ENCODE measurements around the gene SLC39A2. TPM values are rescaled to one million over a fixed set of nuclear protein-coding genes. Genes with fewer than 3 reads are reported as not detected.

SLC39A2 gene
- total RNA-seq, 2 donors from 2014 or later = not detected

DNA sequence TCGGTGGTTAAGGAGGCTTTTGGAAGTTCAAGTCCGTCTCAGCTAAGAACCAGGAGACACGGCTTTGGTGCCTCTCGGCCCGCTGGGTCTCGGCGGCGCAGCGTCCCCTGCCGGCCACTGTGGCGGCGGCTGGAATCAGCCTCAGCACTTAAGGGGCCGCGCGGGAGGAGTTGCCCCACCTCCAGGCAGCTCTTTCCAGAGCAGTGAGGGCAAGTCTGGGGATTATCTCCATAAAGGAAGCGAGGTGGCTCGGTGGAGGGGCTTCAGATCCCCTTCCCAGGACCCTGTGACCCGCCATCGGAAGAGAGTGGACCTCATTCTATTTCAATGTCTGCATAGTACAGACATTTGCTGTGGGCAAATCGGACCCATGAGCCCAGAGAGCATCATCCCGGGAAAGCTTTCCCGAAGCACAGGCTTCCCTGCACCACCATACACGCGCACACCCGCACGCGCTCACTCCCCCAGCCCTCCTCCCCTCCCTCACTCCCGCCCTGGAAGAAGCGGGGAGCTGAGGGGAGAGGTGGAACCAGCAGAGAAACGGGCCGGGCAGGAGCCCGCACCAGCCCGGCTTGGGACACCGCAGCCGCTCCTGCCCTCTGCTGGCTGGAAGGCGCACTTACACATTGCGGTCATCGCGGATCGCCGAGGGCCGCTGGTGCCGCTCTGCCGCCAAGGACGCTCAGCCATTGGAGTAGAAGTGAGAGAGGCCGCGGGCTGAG is 27.9 kb upstream of the SLC39A2 start:
- Histone ChIP-seq H3K9me3 (no peaks in the 10 kb centered on the region), H3K36me3 (no peaks in the 10 kb centered on the region), H3K27me3 (no peaks in the 10 kb centered on the region), H3K27ac (peak overlapping the region; percentile 71 to 79), H3K4me1 (peaks cover 0 to 10% of the 10 kb centered on the region in 2 donors), H3K4me3 (peak overlapping the region; percentile 44 to 69)
- peak; percentile 87 for DNase-seq (ENCODE audit: low spot score)
- peak; percentile 76 to 95 for TF ChIP-seq CTCF (IDR thresholded peaks at IDR 0.05)

DNA sequence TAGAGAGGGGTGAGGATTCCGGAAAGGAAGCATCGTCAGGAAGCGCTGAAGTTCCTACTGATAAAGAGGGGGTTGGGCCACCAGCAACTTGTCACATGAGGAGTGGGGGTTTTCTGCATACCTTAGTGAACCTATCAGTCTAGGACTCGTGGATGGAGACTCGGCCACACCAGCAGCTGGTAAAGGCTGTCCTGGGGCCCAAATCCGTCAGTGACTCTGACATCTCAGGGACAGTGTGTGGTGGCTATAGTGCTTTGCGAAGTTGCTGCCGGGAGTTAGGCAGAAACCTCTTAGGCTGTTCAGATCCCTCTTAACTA is 27.4 kb upstream of the SLC39A2 start:
- no peaks in the 10 kb centered on the region for H3K27me3 ChIP-seq

GRCh38 chr14:20973501-20973900 is 25.6 kb upstream of the SLC39A2 start:
- no peaks in the 10 kb centered on the region for H3K9me3 ChIP-seq
- no peak overlapping the region for H3K27ac ChIP-seq
- no peaks in the 10 kb centered on the region for H3K27me3 ChIP-seq
- H3K4me3 ChIP-seq = no peak overlapping the region
- no peak for TF ChIP-seq CTCF (IDR thresholded peaks at IDR 0.05)
- DNase-seq (ENCODE audit: low spot score) = no peak
- peaks cover 0 to 10% of the 10 kb centered on the region in 2 donors for H3K4me1 ChIP-seq
- no peaks in the 10 kb centered on the region for H3K36me3 ChIP-seq

More for the DNA sequence above, 27.4 kb upstream of the SLC39A2 start:
- Histone ChIP-seq H3K4me1 (peaks cover 0 to 10% of the 10 kb centered on the region in 2 donors), H3K27ac (peak overlapping the region; percentile 71 to 79), H3K9me3 (no peaks in the 10 kb centered on the region), H3K36me3 (no peaks in the 10 kb centered on the region), H3K4me3 (peak overlapping the region in 1 of 2 donors; percentile 69)
- TF ChIP-seq CTCF (IDR thresholded peaks at IDR 0.05) = no peak
- no peak for DNase-seq (ENCODE audit: low spot score)

DNA sequence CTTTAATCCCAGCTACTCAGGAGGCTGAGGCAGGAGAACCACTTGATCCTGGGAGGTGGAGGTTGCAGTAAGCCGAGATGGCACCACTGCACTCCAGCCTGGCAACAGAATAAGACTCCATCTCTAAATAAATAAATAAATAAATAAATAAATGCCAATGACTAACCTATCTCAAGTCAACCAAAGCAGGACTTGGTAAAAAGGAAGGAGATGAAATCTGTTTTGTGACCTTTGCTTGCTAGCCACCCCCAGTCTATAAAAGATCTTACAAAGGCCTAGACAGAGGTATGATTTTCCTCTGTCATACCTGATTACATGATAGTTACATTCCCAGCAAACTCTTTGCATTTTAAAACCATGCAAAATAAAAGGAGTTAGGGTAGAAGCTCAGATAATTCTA is 22.8 kb upstream of the SLC39A2 start:
- Histone ChIP-seq H3K4me1 (peaks cover 0 to 4% of the 10 kb centered on the region in 2 donors), H3K27me3 (no peaks in the 10 kb centered on the region), H3K27ac (no peak overlapping the region), H3K9me3 (no peaks in the 10 kb centered on the region), H3K36me3 (no peaks in the 10 kb centered on the region), H3K4me3 (no peak overlapping the region)
- TF ChIP-seq CTCF (IDR thresholded peaks at IDR 0.05) = no peak
- DNase-seq (ENCODE audit: low spot score) = no peak

GRCh38 chr14:20978687-20979086 is 20.4 kb upstream of the SLC39A2 start:
- Histone ChIP-seq H3K27ac (no peak overlapping the region), H3K36me3 (no peaks in the 10 kb centered on the region), H3K27me3 (no peaks in the 10 kb centered on the region), H3K9me3 (no peaks in the 10 kb centered on the region), H3K4me1 (no peaks in the 10 kb centered on the region), H3K4me3 (no peak overlapping the region)
- DNase-seq (ENCODE audit: low spot score) = no peak
- TF ChIP-seq CTCF (IDR thresholded peaks at IDR 0.05) = no peak

- TF ChIP-seq CTCF (IDR thresholded peaks at IDR 0.05) = no peak
- Histone ChIP-seq H3K27me3 (no peaks in the 10 kb centered on the region), H3K36me3 (no peaks in the 10 kb centered on the region), H3K9me3 (no peaks in the 10 kb centered on the region), H3K4me1 (no peaks in the 10 kb centered on the region), H3K4me3 (no peak overlapping the region), H3K27ac (no peak overlapping the region)
- DNase-seq (ENCODE audit: low spot score) = no peak
These were observed 18.2 kb upstream of the SLC39A2 start for GRCh38 chr14:20980906-20981305.

All from right atrium auricular region (tissue), 2 donors.